HPDE6-E6E7 (cell line): ENCODE results near the gene IMPG2.

Source experiments
- DNase-seq: peaks from one replicate; pipeline ENCODE4 v3.0.0; 2011; ENCODE audit warnings: missing footprints; ENCODE audit errors: extremely low spot score

Gene IMPG2

GRCh38 chr3:101240719-101241399, 79.5 kb downstream of the IMPG2 start:
- DNase-seq: no peak

DNA sequence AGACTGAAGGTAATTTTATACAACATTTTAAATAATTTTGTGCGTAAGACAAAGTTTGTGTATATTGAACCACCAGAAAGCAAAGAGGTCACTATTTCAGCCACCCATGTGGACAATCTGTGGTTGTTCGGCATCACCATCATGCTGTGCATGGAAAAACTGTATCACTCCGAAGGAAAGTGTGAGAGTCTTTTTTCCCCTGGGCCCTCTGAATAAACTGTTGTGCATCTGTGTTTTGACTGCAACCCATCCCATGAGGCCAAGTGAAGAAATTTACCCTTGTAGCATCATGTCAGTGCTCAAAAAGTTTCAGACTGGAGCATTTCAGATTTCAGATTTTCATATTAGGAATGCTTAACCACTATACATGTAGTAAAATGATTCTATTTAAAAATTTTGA, 85.3 kb downstream of the IMPG2 start:
- no peak for DNase-seq

DNA sequence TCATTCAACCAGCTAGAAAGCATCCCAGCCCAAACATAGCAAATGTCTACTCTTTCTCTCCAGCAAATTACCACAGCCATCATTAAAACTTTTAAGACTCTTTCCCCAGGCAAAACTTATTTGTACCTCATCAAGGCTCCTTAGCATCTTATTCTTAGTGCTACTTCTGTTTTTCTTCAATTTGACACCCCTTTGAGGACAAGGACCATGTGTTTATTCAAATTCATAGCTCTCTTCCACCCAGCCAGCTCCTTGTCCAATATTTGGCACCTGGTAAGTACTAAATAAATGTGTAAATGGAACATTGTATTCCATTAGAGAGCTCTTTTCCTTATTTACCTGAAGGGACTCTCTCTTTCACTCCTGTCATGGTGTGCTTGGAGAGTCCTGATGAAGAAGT, 89.8 kb downstream of the IMPG2 start:
- no peak for DNase-seq

- no peak for DNase-seq
Observed at GRCh38 chr3:101229681-101230080, 90.7 kb downstream of the IMPG2 start.

DNA sequence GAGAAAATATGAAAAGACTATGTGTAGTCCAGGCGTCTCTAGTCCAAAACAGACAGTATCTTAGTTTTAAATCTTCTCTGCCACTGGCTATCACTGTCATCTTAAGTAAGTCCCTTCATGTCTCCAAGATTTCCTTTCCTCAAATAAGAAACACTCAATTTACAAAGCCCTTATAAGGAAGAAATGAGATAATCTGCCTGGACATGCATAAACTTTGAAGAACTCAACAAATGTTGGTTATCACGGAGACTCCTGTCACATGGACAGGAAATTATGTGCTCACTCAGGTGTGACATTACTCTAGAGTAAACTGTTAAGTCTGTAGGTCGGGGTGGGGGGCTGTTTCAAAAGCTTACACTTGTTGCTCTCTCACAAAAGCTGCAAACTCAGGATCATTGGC, 91.9 kb downstream of the IMPG2 start:
- no peak for DNase-seq

DNA sequence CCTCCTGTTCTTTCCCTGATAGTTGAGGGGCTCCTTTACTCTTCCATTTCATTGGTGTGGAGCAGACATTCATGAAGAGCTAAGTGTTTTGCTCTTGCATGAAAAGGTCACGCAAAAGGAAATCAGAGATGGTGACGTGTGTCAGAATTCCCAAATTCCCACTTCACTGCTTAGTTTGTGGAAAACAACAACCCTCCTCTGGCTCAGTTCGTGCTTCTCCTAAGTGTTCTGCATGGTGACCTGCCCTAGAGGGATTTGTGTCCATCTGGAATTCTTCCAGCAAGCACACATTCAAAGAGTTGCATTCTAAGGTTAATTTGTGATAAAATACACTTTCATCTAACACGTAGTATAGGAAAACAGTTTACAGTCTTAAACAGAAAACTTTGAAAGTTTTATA, 95.6 kb downstream of the IMPG2 start:
- DNase-seq: no peak

- DNase-seq: no peak
Observed at GRCh38 chr3:101223016-101223415, 97.4 kb downstream of the IMPG2 start.

GRCh38 chr3:101219842-101220560, 100.4 kb downstream of the IMPG2 start:
- DNase-seq: no peak

DNA sequence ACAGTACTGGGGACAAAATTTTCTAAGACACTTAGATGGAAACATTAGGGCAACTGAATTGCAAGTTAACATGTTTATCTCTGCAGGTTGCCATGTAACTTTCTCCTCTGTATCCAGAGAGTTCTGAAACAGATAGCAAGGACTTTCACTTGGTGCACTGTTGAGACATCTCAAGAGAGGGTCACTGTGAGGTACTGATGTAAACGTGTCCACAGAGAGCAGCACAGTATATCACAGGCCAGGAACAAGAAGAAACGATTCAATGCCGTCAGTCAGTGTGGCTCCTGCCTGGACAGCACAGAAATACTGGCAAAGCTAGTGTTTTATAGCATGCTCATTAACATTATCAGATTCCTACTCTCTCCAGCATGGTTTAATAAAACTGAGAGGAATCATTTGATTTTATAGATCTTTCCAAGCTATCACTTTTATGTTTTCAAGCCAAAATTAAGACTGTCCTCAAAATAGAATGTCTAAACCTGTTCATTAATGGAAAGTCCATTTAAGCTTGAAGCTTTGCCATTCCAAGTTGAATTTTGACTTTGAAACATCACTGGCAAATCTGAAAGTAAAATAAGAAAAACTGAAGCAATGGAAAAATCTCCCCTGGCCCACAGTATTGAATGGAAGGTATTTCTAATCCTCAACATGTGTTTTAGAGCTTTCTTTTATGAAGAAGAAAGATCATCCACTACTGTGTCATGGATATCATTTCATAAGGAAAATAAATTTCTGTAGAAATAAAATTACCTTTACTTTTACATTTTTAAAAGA, 102.7 kb downstream of the IMPG2 start:
- DNase-seq: no peak

GRCh38 chr3:101216710-101217465, 103.5 kb downstream of the IMPG2 start:
- no peak for DNase-seq

GRCh38 chr3:101212730-101213129, 107.6 kb downstream of the IMPG2 start:
- DNase-seq: no peak

DNA sequence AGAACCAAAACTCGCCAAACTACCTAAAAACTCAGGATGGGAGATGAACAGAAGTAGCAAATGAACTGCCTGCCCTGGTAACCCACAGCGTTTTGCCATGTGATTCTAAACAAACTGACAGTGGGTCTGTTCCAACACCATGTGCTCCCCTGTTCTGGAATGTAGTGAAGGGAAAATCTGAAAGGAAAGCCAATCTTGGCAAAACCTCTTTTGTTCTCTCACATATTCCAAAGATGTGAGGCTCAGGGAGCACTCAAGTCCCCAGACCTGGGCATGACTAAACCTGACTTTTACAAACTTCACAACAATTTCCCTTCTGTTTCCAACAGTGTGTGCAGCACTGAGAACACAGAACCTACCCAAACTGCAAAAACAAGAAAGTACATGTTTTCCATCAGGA, 116.1 kb downstream of the IMPG2 start:
- no peak for DNase-seq

DNA sequence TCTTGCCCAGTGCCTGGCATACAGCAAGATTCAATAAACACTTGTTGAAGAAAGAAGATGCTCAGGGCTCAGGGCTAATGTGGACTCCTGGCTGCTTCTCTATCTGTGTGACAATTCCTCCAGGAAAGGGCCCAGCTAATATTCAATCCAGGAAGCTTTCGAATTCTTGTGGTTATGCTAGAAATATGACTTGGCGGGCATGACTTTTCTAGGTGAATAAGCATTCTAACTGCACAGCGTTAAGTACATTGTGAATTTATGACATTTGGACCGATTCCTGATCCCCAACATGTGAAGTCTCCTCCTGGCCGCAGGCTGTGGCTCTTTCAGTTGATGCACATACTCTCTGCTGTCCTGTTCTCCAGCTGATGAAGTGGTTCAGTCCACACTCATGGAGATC, 117.0 kb downstream of the IMPG2 start:
- DNase-seq: no peak

GRCh38 chr3:101202640-101203039, 117.7 kb downstream of the IMPG2 start:
- DNase-seq: no peak

GRCh38 chr3:101200461-101200860, 119.9 kb downstream of the IMPG2 start:
- DNase-seq: no peak

DNA sequence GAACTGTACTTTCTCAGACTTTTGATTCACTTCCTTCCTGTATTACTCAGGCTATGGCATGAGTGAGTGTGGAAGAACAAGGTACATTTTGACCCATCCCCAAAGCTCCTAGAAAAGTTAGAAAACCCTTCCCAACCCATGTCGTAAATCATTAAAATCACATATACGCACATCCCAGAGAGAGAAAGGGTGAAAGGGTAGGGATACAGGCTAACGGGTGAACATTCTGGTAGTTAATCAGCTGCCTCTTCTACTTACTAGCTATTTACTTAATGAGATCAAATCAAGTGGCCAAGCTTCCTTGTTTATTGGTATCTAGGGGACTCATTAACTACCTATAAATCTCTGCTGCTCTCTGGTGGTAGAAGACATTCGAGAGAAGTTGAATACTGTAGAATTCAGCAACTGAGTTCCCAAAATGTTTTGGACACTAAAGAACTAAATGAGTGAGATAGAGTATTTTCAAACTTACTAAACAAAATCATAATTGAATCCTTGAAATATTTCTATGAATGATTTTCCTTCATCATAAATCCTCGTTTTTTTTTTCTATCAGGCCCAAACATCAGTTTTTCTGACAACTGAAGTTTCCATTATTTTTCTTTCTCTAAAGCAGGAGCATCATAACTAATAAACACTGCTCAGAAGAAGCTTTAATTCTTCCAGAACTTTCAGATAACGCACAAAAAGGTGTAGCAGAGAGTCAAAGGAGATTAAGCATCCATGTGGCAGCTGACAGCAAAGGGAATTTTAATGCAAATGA, 124.2 kb downstream of the IMPG2 start:
- DNase-seq: peak; percentile 36

DNA sequence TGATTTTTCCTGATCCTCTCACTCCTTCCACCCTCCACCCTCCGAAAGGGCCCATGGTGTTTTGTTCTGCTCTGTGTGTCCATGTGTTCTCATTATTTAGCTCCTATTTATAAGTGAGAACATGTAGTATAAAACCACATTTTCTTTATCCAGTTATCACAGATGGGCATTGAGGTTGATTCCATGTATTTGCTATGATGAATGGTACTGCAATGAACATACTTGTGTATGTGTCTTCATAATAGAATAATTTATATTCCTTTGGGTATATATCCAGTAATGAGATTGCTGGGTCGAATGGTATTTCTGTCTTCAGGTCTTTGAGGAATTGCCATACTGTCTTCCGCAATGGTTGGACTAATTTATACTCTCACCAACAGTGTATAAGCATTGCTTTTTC, 126.0 kb downstream of the IMPG2 start:
- DNase-seq: no peak

DNA sequence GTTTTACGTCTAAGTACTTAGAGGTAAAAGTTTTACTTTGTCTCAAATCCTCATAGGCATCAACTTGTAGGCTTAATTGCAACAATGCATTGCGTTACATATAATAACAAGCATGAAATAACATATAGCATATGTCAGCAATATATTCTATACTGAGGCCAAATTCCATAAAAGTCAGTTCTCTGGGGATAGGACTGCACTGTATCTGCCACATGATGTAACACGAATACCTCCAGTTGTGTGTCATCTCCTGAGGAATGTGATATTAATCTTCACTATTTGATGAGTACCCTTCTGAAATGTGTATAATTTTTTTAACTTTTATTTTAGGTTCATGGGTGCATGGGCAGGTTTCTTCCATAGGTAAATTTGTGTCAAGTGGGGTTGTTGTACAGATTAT, 126.4 kb downstream of the IMPG2 start:
- no peak for DNase-seq

GRCh38 chr3:101189796-101190195, 130.6 kb downstream of the IMPG2 start:
- DNase-seq: no peak

- no peak for DNase-seq
Observed at GRCh38 chr3:101189176-101189575, 131.2 kb downstream of the IMPG2 start.

DNA sequence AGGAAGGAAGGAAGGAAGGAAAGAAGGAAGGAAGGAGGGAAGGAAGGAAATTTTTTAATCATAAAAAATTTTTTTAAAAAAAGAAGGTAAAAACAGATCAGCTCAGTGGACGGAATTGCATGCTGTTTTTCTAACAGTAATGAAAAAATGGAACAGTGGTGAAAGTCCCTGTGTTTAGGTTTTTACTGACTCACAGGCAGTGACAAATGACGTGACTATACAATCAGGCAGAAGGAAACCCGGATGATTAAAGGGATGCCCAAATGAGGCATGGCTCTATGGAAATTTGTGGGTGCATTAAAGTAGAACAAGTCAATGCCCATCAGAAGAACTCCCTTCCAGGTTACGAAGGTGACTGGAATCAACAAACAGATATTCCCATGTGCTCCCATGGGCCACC, 135.0 kb downstream of the IMPG2 start:
- DNase-seq: no peak
